Liver (tissue), 9 donors: ENCODE results near the gene ATP11A. TPM values are rescaled to one million over a fixed set of nuclear protein-coding genes. Genes with fewer than 3 reads are reported as not detected.
A peak's percentile ranks its signal among the peaks of the same experiment; 100 is the strongest.

Source experiments
- DNase-seq: peaks from one replicate; pipeline ENCODE4 v3.0.0-alpha.2; 2017; ENCODE audit warnings: low spot score
- H3K27ac ChIP-seq, 2 donors: one replicate each; pipeline ENCODE4 v1.7.0; 2013; ENCODE audit warnings: inconsistent platforms in 2 of 2, low read length in 2 of 2, control low read depth in 1 of 2, low read depth in 1 of 2, mild to moderate bottlenecking in 1 of 2
- H3K27me3 ChIP-seq, 4 donors: one replicate each; pipeline versions ENCODE4 v1.6.1 to v1.7.0; 2013; ENCODE audit warnings: low read length in 3 of 4, inconsistent platforms in 1 of 4, mild to moderate bottlenecking in 1 of 4, moderate library complexity in 1 of 4; ENCODE audit not compliant: control insufficient read depth in 4 of 4, insufficient read depth in 4 of 4
- H3K36me3 ChIP-seq, 4 donors: one replicate each; pipeline versions ENCODE4 v1.6.1 to v1.7.0; 2013; ENCODE audit warnings: low read length in 3 of 4, mild to moderate bottlenecking in 3 of 4, low read depth in 1 of 4, moderate library complexity in 1 of 4; ENCODE audit not compliant: control insufficient read depth in 4 of 4, insufficient read depth in 3 of 4
- H3K4me1 ChIP-seq, 4 donors: one replicate each; pipeline versions ENCODE4 v1.6.1 to v1.7.0; 2013; ENCODE audit warnings: low read length in 3 of 4, mild to moderate bottlenecking in 3 of 4, moderate library complexity in 1 of 4; ENCODE audit not compliant: control insufficient read depth in 4 of 4, insufficient read depth in 4 of 4
- H3K4me3 ChIP-seq, 3 donors: one replicate each; pipeline versions ENCODE4 v1.6.1 to v1.7.0; 2013; ENCODE audit warnings: low read length in 3 of 3, control low read depth in 1 of 3, low read depth in 1 of 3, mild to moderate bottlenecking in 1 of 3
- H3K9ac ChIP-seq, 2 donors: one replicate each; pipeline ENCODE4 v1.7.0; 2013; ENCODE audit warnings: low read length in 2 of 2, mild to moderate bottlenecking in 2 of 2, moderate library complexity in 2 of 2, control low read depth in 1 of 2, low read depth in 1 of 2
- H3K9me3 ChIP-seq, 4 donors: one replicate each; pipeline versions ENCODE4 v1.6.1 to v1.7.0; 2013; ENCODE audit warnings: low read length in 3 of 4; ENCODE audit not compliant: control insufficient read depth in 4 of 4
- ATF3 ChIP-seq: IDR thresholded peaks from 2 replicates; pipeline ENCODE4 v1.6.1; 2016; ENCODE audit warnings: antibody characterized with exemption
- CTCF ChIP-seq: fragments of 150-350 bp; IDR thresholded peaks from 2 replicates; pipeline ENCODE4 v1.5.1; 2017; ENCODE audit warnings: improper control_type of control experiment, low read depth, low read length; ENCODE audit not compliant: missing input control
- EGR1 ChIP-seq, 2 donors: IDR thresholded peaks; 2 replicates each; pipeline ENCODE4 v1.6.1; 2016 to 2018; ENCODE audit warnings: antibody characterized with exemption in 2 of 2, low read depth in 2 of 2
- FOXA2 ChIP-seq: IDR thresholded peaks from 2 replicates; pipeline ENCODE4 v1.6.1; 2016; ENCODE audit warnings: antibody characterized with exemption
- HNF4A ChIP-seq, 2 donors: conservative IDR thresholded peaks; 2 replicates each; pipeline ENCODE4 v1.6.1; 2016; ENCODE audit warnings: antibody characterized with exemption in 2 of 2, mild to moderate bottlenecking in 2 of 2
- HNF4G ChIP-seq: IDR thresholded peaks from 2 replicates; pipeline ENCODE4 v1.6.1; 2016; ENCODE audit warnings: antibody characterized with exemption
- JUND ChIP-seq, 2 donors: IDR thresholded peaks; 2 replicates each; pipeline ENCODE4 v1.6.1; 2016; ENCODE audit warnings: antibody characterized with exemption in 2 of 2
- MAX ChIP-seq: IDR thresholded peaks from 2 replicates; pipeline ENCODE4 v1.6.1; 2016; ENCODE audit warnings: antibody characterized with exemption
- RAD21 ChIP-seq, 2 donors: IDR thresholded peaks; 2 replicates each; pipeline ENCODE4 v1.6.1; 2016; ENCODE audit warnings: antibody characterized with exemption in 2 of 2, mild to moderate bottlenecking in 2 of 2
- REST ChIP-seq: IDR thresholded peaks from 2 replicates; pipeline ENCODE4 v1.6.1; 2016; ENCODE audit warnings: antibody characterized with exemption, mild to moderate bottlenecking
- SP1 ChIP-seq: IDR thresholded peaks from 2 replicates; pipeline ENCODE4 v1.6.1; 2018; ENCODE audit warnings: antibody characterized with exemption, mild to moderate bottlenecking
- YY1 ChIP-seq: IDR thresholded peaks from 2 replicates; pipeline ENCODE4 v1.6.1; 2016; ENCODE audit warnings: antibody characterized with exemption, mild to moderate bottlenecking
- ZBTB33 ChIP-seq: IDR thresholded peaks from 2 replicates; pipeline ENCODE4 v1.6.1; 2016; ENCODE audit warnings: antibody characterized with exemption
- WGBS: extraction: QIAGEN DNeasy Blood & Tissue Kit; methylation state at CpG from one replicate; pipeline ENCODE4 v1.1.7; 2013; 5-methylcytosine and 5-hydroxymethylcytosine counted together
- polyA plus RNA-seq, 2 donors: library from polyadenylated mRNA; stranded (reverse) in 1 of 2; unstranded in 1 of 2; fragments of 200-250 nt in 1 of 2; fragments of >200 nt in 1 of 2; fragmentation: Nextera tagmentation in 1 of 2; extraction: Ambion mirVana in 1 of 2; gene quantifications; one replicate each; pipeline versions ENCODE4 v1.2.1 to v1.2.3, GENCODE V29; 2013 to 2015
- total RNA-seq, 2 donors: library from RNA; depleted of rRNA; stranded (reverse); fragments of >200 nt; gene quantifications; one replicate each; pipeline ENCODE4 v1.2.3, GENCODE V29; 2014
- donor health status: healthy.
- donor health status: healthy.
- donor health status: healthy.
- donor health status: healthy.
- donor health status: healthy.

The ATP11A gene
- total and polyA plus RNA-seq, 4 donors: 8.7 to 27.9 (median 13.8) TPM

- no peak for TF ChIP-seq CTCF
- TF ChIP-seq REST: no peak
- TF ChIP-seq SP1: no peak
- no peak for TF ChIP-seq MAX
- no peak for TF ChIP-seq EGR1 (IDR thresholded peaks at IDR 0.05; ENCODE audit: low read depth in 2 of 2)
- no peak for TF ChIP-seq YY1
- TF ChIP-seq RAD21 (IDR thresholded peaks at IDR 0.05): no peak
- no peak for TF ChIP-seq ATF3
- no peak for TF ChIP-seq ZBTB33
- no peaks in the 10 kb centered on the region for H3K36me3 ChIP-seq
- peaks cover 8 to 23% (median 15%) of the 10 kb centered on the region in 4 donors for H3K4me1 ChIP-seq
- no peak for DNase-seq
- no peaks in the 10 kb centered on the region for H3K27me3 ChIP-seq
- H3K27ac ChIP-seq: no peak overlapping the region
- H3K9me3 ChIP-seq: no peaks in the 10 kb centered on the region
- WGBS: 92% methylated on average over 40 of the region's 40 CpGs
- no peak overlapping the region for H3K4me3 ChIP-seq
- no peak overlapping the region for H3K9ac ChIP-seq
Observed at GRCh38 chr13:112891477-112892401, 201.9 kb downstream of the ATP11A start.

GRCh38 chr13:112892426-112893206 lies 202.8 kb downstream of the ATP11A start:
- Histone ChIP-seq H3K27me3 (no peaks in the 10 kb centered on the region), H3K4me3 (no peak overlapping the region), H3K36me3 (no peaks in the 10 kb centered on the region), H3K27ac (peak overlapping the region; percentile 96), H3K9ac (peak overlapping the region in 1 of 2 donors; percentile 75), H3K4me1 (peaks cover 8 to 23% (median 15%) of the 10 kb centered on the region in 4 donors), H3K9me3 (no peaks in the 10 kb centered on the region)
- DNase-seq: peak; percentile 66
- 16% methylated on average over 22 of the region's 22 CpGs for WGBS
- TF ChIP-seq REST: peak; percentile 20
- no peak for TF ChIP-seq FOXA2
- TF ChIP-seq SP1: peak; percentile 62
- TF ChIP-seq HNF4A (conservative IDR thresholded peaks at IDR 0.05): peak; percentile 49 to 58
- TF ChIP-seq HNF4G: no peak
- no peak for TF ChIP-seq ZBTB33
- no peak for TF ChIP-seq ATF3
- no peak for TF ChIP-seq EGR1 (IDR thresholded peaks at IDR 0.05; ENCODE audit: low read depth in 2 of 2)
- TF ChIP-seq YY1: peak; percentile 75
- TF ChIP-seq JUND (IDR thresholded peaks at IDR 0.05): no peak
